HepG2 (cell line): ENCODE data around the gene BABAM2. TPM values are rescaled to one million over a fixed set of nuclear protein-coding genes. Genes with fewer than 3 reads are reported as not detected.

Experiments
- BRD4 ChIP-seq: sonication (generic); formaldehyde crosslinking; IDR thresholded peaks from 2 replicates; pipeline ENCODE4 v1.4.0; 2020; ENCODE audit warnings: missing genetic modification reagents
- CHCHD3 ChIP-seq: sonication (generic); formaldehyde crosslinking; IDR thresholded peaks from 2 replicates; pipeline ENCODE4 v1.8.0; 2022; ENCODE audit warnings: mild to moderate bottlenecking, missing genetic modification reagents, moderate library complexity
- HMGA1 ChIP-seq: sonication (generic); formaldehyde crosslinking; conservative IDR thresholded peaks from 2 replicates; pipeline ENCODE4 v1.4.0; 2020; ENCODE audit warnings: missing genetic modification reagents
- MAFF ChIP-seq: IDR thresholded peaks from 2 replicates; pipeline ENCODE4 v1.6.1; 2011; ENCODE audit warnings: low read depth, low read length, improper control_type of control experiment
- MATR3 ChIP-seq: sonication (generic); formaldehyde crosslinking; IDR thresholded peaks from 2 replicates; pipeline ENCODE4 v1.4.0; 2020; ENCODE audit warnings: missing genetic modification reagents
- MXI1 ChIP-seq: IDR thresholded peaks from 3 replicates; pipeline ENCODE4 v1.6.1; 2012; ENCODE audit warnings: low read depth, low read length, inconsistent platforms, borderline replicate concordance
- MYC ChIP-seq: sonication (generic); formaldehyde crosslinking; IDR thresholded peaks from 2 replicates; pipeline ENCODE4 v1.9.0; 2021; ENCODE audit warnings: missing genetic modification reagents, borderline replicate concordance
- SIN3A ChIP-seq: IDR thresholded peaks from 2 replicates; pipeline ENCODE4 v1.6.1; 2011; ENCODE audit warnings: low read depth, mild to moderate bottlenecking, control low read depth, low read length, borderline replicate concordance
- SMARCE1 ChIP-seq: fragments of 450-650 bp; IDR thresholded peaks from 2 replicates; pipeline ENCODE4 v1.6.1; 2017; ENCODE audit warnings: borderline replicate concordance
- SP2 ChIP-seq: sonication (generic); formaldehyde crosslinking; IDR thresholded peaks from 2 replicates; pipeline ENCODE4 v1.5.1; 2020; ENCODE audit warnings: mild to moderate bottlenecking, missing genetic modification reagents
- TGIF2 ChIP-seq: IDR thresholded peaks from 2 replicates; pipeline ENCODE4 v1.6.1; 2016; ENCODE audit warnings: control low read depth, missing compliant biosample characterization
- ZBTB38 ChIP-seq: sonication (generic); formaldehyde crosslinking; IDR thresholded peaks from 2 replicates; pipeline ENCODE4 v1.5.1; 2020; ENCODE audit warnings: mild to moderate bottlenecking, missing genetic modification reagents
- ZNF136 ChIP-seq: sonication (generic); formaldehyde crosslinking; IDR thresholded peaks from 2 replicates; pipeline ENCODE4 v1.8.1; 2022; ENCODE audit warnings: low read depth, mild to moderate bottlenecking, moderate library complexity, missing genetic modification reagents
- ZNF674 ChIP-seq: sonication (generic); formaldehyde crosslinking; IDR thresholded peaks from 2 replicates; pipeline ENCODE4 v1.5.0; 2020; ENCODE audit warnings: low read depth, mild to moderate bottlenecking, missing genetic modification reagents
- ZNF777 ChIP-seq: sonication (generic); formaldehyde crosslinking; IDR thresholded peaks from 2 replicates; pipeline ENCODE4 v1.4.0; 2020; ENCODE audit warnings: missing genetic modification reagents
- ZSCAN20 ChIP-seq: sonication (generic); formaldehyde crosslinking; IDR thresholded peaks from 2 replicates; pipeline ENCODE4 v1.4.0; 2020; ENCODE audit warnings: missing genetic modification reagents, mild to moderate bottlenecking, borderline replicate concordance
- polyA plus RNA-seq, 8 experiments: library from polyadenylated mRNA; depleted of rRNA in 3 of 8; stranded (reverse) in 7 of 8; unstranded in 1 of 8; fragments of >200 nt; fragmentation: Illumina TruSeq in 4 of 8; extraction: Trizol in 4 of 8; gene quantifications; 2 replicates each; pipeline versions ENCODE4 v1.2.1 to v1.2.3, GENCODE V29; 2011 to 2016; ENCODE audit warnings: low read depth in 4 of 8, missing spikeins in 1 of 8, mixed read lengths in 1 of 8; ENCODE audit not compliant: insufficient read depth in 1 of 8
- total RNA-seq, 5 experiments: library from RNA; depleted of rRNA; stranded (reverse); fragments of >200 nt; fragmentation: Illumina TruSeq; extraction: Trizol; gene quantifications; 2 replicates each; pipeline ENCODE4 v1.2.3, GENCODE V29; 2016; ENCODE audit warnings: low read depth in 1 of 5
- TF ChIP-seq, protein P1 (sequence below): sonication (generic); formaldehyde crosslinking; IDR thresholded peaks from 2 replicates; pipeline ENCODE4 v1.4.0; 2020; ENCODE audit warnings: missing genetic modification reagents
- TF ChIP-seq, protein P2 (sequence below): IDR thresholded peaks from 2 replicates; pipeline ENCODE4 v1.6.1; 2016; ENCODE audit warnings: mild to moderate bottlenecking
- TF ChIP-seq, protein P3 (sequence below): IDR thresholded peaks from 2 replicates; pipeline ENCODE4 v1.6.1; 2016; ENCODE audit warnings: missing genetic modification reagents, missing compliant biosample characterization
- TF ChIP-seq, protein P4 (sequence below): sonication (generic); formaldehyde crosslinking; conservative IDR thresholded peaks from 2 replicates; pipeline ENCODE4 v1.4.0; 2020; ENCODE audit warnings: missing genetic modification reagents
- TF ChIP-seq, protein P5 (sequence below): sonication (generic); formaldehyde crosslinking; IDR thresholded peaks from 2 replicates; pipeline ENCODE4 v1.4.0; 2020; ENCODE audit warnings: missing genetic modification reagents
- TF ChIP-seq, protein P6 (sequence below): sonication (generic); formaldehyde crosslinking; IDR thresholded peaks from 2 replicates; pipeline ENCODE4 v1.5.0; 2020; ENCODE audit warnings: mild to moderate bottlenecking, missing genetic modification reagents, moderate library complexity

The BABAM2 gene
- total and polyA plus RNA-seq, 2 of the 13 experiments (the other 11 are each of a cell fraction or from before 2014, with no cell fraction given) = 24.9 to 28.0 TPM

DNA sequence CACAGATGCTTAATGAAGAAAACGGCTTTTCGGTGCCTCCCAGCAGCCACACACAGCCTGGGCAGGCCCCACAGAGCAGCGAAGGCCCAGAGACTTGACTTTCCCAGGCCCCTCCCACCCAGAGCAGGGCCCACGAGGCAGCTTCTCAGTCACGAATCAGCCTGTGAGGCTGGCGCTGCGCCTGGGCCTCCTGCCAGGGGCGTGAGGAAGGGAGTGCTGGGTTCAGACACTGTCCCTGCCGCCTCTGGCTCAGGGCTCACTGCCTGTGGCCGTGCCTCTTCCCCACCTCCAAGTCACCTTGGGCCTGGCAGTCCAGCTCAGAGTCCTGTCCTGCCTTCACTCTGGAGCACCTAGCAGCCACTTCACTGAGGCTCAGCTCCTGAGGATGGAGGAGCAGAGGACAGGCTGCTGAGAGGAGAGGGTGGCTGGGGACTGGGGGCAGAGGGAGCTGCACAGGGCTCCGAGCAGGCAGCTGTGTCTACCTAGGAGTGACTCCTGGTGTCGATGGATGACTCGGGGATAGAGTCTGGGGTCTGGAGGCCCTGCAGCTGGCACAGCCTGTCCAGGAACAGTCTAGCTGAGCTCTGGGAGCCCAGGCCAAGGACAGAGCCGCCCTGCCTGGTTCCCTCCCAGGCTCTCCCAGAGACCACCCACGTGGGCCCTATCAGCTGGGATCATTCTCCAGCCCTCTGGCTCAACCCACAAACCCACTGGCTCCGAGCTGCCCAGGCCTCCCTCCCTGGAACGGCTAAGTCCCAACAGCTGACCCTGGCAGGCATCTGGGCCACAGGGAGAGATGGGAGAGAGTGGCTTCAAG lies 465.8 kb downstream of the BABAM2 start (continued):
- no peak for TF ChIP-seq SMARCE1
- TF ChIP-seq, protein P1, sequence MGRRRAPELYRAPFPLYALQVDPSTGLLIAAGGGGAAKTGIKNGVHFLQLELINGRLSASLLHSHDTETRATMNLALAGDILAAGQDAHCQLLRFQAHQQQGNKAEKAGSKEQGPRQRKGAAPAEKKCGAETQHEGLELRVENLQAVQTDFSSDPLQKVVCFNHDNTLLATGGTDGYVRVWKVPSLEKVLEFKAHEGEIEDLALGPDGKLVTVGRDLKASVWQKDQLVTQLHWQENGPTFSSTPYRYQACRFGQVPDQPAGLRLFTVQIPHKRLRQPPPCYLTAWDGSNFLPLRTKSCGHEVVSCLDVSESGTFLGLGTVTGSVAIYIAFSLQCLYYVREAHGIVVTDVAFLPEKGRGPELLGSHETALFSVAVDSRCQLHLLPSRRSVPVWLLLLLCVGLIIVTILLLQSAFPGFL = no peak
- no peak for TF ChIP-seq SP2
- TF ChIP-seq, protein P2, sequence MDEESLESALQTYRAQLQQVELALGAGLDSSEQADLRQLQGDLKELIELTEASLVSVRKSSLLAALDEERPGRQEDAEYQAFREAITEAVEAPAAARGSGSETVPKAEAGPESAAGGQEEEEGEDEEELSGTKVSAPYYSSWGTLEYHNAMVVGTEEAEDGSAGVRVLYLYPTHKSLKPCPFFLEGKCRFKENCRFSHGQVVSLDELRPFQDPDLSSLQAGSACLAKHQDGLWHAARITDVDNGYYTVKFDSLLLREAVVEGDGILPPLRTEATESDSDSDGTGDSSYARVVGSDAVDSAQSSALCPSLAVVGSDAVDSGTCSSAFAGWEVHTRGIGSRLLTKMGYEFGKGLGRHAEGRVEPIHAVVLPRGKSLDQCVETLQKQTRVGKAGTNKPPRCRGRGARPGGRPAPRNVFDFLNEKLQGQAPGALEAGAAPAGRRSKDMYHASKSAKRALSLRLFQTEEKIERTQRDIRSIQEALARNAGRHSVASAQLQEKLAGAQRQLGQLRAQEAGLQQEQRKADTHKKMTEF (CRISPR knock-in tag) = no peak
- TF ChIP-seq, protein P3, sequence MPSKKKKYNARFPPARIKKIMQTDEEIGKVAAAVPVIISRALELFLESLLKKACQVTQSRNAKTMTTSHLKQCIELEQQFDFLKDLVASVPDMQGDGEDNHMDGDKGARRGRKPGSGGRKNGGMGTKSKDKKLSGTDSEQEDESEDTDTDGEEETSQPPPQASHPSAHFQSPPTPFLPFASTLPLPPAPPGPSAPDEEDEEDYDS (CRISPR knock-in tag) = no peak
- TF ChIP-seq ZNF777 (CRISPR knock-in tag) = no peak
- TF ChIP-seq MAFF = no peak
- no peak for TF ChIP-seq CHCHD3 (CRISPR knock-in tag)
- TF ChIP-seq, protein P4, sequence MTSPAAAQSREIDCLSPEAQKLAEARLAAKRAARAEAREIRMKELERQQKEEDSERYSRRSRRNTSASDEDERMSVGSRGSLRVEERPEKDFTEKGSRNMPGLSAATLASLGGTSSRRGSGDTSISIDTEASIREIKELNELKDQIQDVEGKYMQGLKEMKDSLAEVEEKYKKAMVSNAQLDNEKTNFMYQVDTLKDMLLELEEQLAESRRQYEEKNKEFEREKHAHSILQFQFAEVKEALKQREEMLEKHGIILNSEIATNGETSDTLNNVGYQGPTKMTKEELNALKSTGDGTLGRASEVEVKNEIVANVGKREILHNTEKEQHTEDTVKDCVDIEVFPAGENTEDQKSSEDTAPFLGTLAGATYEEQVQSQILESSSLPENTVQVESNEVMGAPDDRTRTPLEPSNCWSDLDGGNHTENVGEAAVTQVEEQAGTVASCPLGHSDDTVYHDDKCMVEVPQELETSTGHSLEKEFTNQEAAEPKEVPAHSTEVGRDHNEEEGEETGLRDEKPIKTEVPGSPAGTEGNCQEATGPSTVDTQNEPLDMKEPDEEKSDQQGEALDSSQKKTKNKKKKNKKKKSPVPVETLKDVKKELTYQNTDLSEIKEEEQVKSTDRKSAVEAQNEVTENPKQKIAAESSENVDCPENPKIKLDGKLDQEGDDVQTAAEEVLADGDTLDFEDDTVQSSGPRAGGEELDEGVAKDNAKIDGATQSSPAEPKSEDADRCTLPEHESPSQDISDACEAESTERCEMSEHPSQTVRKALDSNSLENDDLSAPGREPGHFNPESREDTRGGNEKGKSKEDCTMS (CRISPR knock-in tag) = no peak
- no peak for TF ChIP-seq ZNF136
- no peak for TF ChIP-seq TGIF2
- no peak for TF ChIP-seq HMGA1 (CRISPR knock-in tag)
- 0 out of 3 replicates have a peak, but pooled peaks have one; percentile 27 for TF ChIP-seq MXI1
- TF ChIP-seq, protein P5, sequence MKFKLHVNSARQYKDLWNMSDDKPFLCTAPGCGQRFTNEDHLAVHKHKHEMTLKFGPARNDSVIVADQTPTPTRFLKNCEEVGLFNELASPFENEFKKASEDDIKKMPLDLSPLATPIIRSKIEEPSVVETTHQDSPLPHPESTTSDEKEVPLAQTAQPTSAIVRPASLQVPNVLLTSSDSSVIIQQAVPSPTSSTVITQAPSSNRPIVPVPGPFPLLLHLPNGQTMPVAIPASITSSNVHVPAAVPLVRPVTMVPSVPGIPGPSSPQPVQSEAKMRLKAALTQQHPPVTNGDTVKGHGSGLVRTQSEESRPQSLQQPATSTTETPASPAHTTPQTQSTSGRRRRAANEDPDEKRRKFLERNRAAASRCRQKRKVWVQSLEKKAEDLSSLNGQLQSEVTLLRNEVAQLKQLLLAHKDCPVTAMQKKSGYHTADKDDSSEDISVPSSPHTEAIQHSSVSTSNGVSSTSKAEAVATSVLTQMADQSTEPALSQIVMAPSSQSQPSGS = no peak
- no peak for TF ChIP-seq MATR3 (CRISPR knock-in tag)
- TF ChIP-seq SIN3A = no peak
- TF ChIP-seq, protein P6, sequence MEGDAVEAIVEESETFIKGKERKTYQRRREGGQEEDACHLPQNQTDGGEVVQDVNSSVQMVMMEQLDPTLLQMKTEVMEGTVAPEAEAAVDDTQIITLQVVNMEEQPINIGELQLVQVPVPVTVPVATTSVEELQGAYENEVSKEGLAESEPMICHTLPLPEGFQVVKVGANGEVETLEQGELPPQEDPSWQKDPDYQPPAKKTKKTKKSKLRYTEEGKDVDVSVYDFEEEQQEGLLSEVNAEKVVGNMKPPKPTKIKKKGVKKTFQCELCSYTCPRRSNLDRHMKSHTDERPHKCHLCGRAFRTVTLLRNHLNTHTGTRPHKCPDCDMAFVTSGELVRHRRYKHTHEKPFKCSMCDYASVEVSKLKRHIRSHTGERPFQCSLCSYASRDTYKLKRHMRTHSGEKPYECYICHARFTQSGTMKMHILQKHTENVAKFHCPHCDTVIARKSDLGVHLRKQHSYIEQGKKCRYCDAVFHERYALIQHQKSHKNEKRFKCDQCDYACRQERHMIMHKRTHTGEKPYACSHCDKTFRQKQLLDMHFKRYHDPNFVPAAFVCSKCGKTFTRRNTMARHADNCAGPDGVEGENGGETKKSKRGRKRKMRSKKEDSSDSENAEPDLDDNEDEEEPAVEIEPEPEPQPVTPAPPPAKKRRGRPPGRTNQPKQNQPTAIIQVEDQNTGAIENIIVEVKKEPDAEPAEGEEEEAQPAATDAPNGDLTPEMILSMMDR (CRISPR knock-in tag) = 0 out of 2 replicates have a peak, but pooled peaks have one; percentile 4
- TF ChIP-seq ZBTB38 (CRISPR knock-in tag) = no peak
- TF ChIP-seq BRD4 (CRISPR knock-in tag) = 0 out of 2 replicates have a peak, but pooled peaks have one; percentile 36
- TF ChIP-seq ZSCAN20 (CRISPR knock-in tag) = no peak
- no peak for TF ChIP-seq ZNF674 (CRISPR knock-in tag)
- 0 out of 2 replicates have a peak, but pooled peaks have one; percentile 40 for TF ChIP-seq MYC (CRISPR knock-in tag)
